NCI-H146 (cell line): Measurements from ENCODE around the gene CAPS2.
A peak's percentile ranks its signal among the peaks of the same experiment; 100 is the strongest.
"Not testable (repeated sequence)": the region's sequence is repeated elsewhere in the genome, so short reads cannot be mapped to it uniquely, and the experiment has no call there.

ENCODE experiments used
- DNase-seq: peaks from one replicate; lab custom pipeline; 2025; lab: John Stamatoyannopoulos, UW

CAPS2 gene

GRCh38 chr12:75329918-75330826, at the start of gene CAPS2:
Gene CAPS2, minus strand, starts transcription at chr12:75330324. Its CDS starts 3,826 bp downstream, at chr12:75326498.
- DNase-seq, result peak; percentile 83

GRCh38 chr12:75378354-75378753, 48.2 kb upstream of the CAPS2 start:
- DNase-seq, result no peak

GRCh38 chr12:75374971-75375370, 44.8 kb upstream of the CAPS2 start:
- DNase-seq, result no peak

- no peak for DNase-seq
Observed at GRCh38 chr12:75366629-75367028, 36.5 kb upstream of the CAPS2 start.

- DNase-seq, result no peak
Observed at GRCh38 chr12:75364919-75365318, 34.8 kb upstream of the CAPS2 start.

GRCh38 chr12:75361408-75361807, 31.3 kb upstream of the CAPS2 start:
- no peak for DNase-seq

- no peak for DNase-seq
Observed at GRCh38 chr12:75360920-75361319, 30.8 kb upstream of the CAPS2 start.

GRCh38 chr12:75354011-75354410, 23.9 kb upstream of the CAPS2 start:
- no peak for DNase-seq

GRCh38 chr12:75350413-75350812, 20.3 kb upstream of the CAPS2 start:
- DNase-seq, result no peak

- DNase-seq, result no peak
Observed at GRCh38 chr12:75349946-75350345, 19.8 kb upstream of the CAPS2 start.

- DNase-seq, result not testable (repeated sequence)
Observed at GRCh38 chr12:75346215-75346614, 16.1 kb upstream of the CAPS2 start.

- DNase-seq, result no peak
Observed at GRCh38 chr12:75345531-75345930, 15.4 kb upstream of the CAPS2 start.

GRCh38 chr12:75341873-75342272, 11.7 kb upstream of the CAPS2 start:
- DNase-seq, result no peak

GRCh38 chr12:75337905-75338304, 7.8 kb upstream of the CAPS2 start:
- no peak for DNase-seq

- peak; percentile 87 for DNase-seq
Observed at GRCh38 chr12:75334384-75335030, 4.4 kb upstream of the CAPS2 start, which contains the start of gene GLIPR1L1. Gene GLIPR1L1, plus strand, starts transcription at chr12:75334670. Its CDS starts 59 bp downstream, at chr12:75334729.

GRCh38 chr12:75327642-75328041, 2.5 kb downstream of the CAPS2 start:
- DNase-seq, result no peak

GRCh38 chr12:75323663-75324062, 6.5 kb downstream of the CAPS2 start:
- DNase-seq, result no peak

GRCh38 chr12:75322464-75322863, 7.7 kb downstream of the CAPS2 start:
- no peak for DNase-seq

- DNase-seq, result no peak
Observed at GRCh38 chr12:75317784-75318183, 12.3 kb downstream of the CAPS2 start.

GRCh38 chr12:75315518-75315917, 14.6 kb downstream of the CAPS2 start:
- DNase-seq, result no peak

GRCh38 chr12:75311369-75311768, 18.8 kb downstream of the CAPS2 start:
- DNase-seq, result no peak

- no peak for DNase-seq
Observed at GRCh38 chr12:75308279-75308678, 21.8 kb downstream of the CAPS2 start.
